Tibial artery (tissue), 4 donors: ENCODE measurements around the gene MAP4.

ENCODE experiments used
- DNase-seq, 2 donors: peaks; one replicate each; pipeline ENCODE4 v3.0.0-alpha.2; 2019
- H3K27ac ChIP-seq, 2 donors: fragments of 200-600 bp; sonication (generic) in 1 of 2; 1 replicate in 1 of 2; 2 replicates in 1 of 2; pipeline ENCODE4 v1.5.1; 2018 to 2019; ENCODE audit warnings: mild to moderate bottlenecking in 1 of 2
- H3K27me3 ChIP-seq, 2 donors: fragments of 200-600 bp; sonication (generic) in 1 of 2; one replicate each; pipeline versions ENCODE4 v1.5.1 to v1.6.0; 2016 to 2019
- H3K36me3 ChIP-seq, 3 donors: fragments of 200-600 bp; sonication (generic) in 2 of 3; one replicate each; pipeline ENCODE4 v1.5.1; 2016 to 2019; ENCODE audit warnings: mild to moderate bottlenecking in 2 of 3
- H3K4me1 ChIP-seq, 4 donors: fragments of 200-600 bp; sonication (generic) in 2 of 4; 1 replicate in 3 of 4; 2 replicates in 1 of 4; pipeline ENCODE4 v1.5.1; 2016 to 2019
- H3K4me3 ChIP-seq, 2 donors: fragments of 200-600 bp; sonication (generic) in 1 of 2; 1 replicate in 1 of 2; 2 replicates in 1 of 2; pipeline ENCODE4 v1.5.1; 2018 to 2019; ENCODE audit warnings: mild to moderate bottlenecking in 2 of 2
- H3K9me3 ChIP-seq, 3 donors: fragments of 200-600 bp; sonication (generic) in 1 of 3; one replicate each; pipeline ENCODE4 v1.5.1; 2016 to 2019
- CTCF ChIP-seq, 2 experiments: fragments of 200-600 bp in 1 of 2; fragments of 450-650 bp in 1 of 2; IDR thresholded peaks; one replicate each; pipeline ENCODE4 v1.5.1; 2017 to 2019; ENCODE audit warnings: antibody characterized with exemption in 2 of 2, mild to moderate bottlenecking in 1 of 2, moderate library complexity in 1 of 2
- intact Hi-C: fragments of 100-400 bp; cut with DNase I; formaldehyde crosslinking; loops from one replicate; pipeline ENCODE4 v1.15.0; 2023; ENCODE audit warnings: low total_unique reads

Gene MAP4

GRCh38 chr3:47985381-47985780 lies 30.8 kb downstream of the MAP4 start:
- Histone ChIP-seq H3K4me1 (peaks cover 0 to 57% (median 29%) of the 10 kb centered on the region in 4 donors), H3K27me3 (no peaks in the 10 kb centered on the region), H3K27ac (peak overlapping the region in 1 of 2 donors; percentile 34), H3K4me3 (no peak overlapping the region), H3K9me3 (no peaks in the 10 kb centered on the region), H3K36me3 (no peaks in the 10 kb centered on the region)
- DNase-seq: no peak
- TF ChIP-seq CTCF (IDR thresholded peaks at IDR 0.05): no peak
- intact Hi-C loops: no loop called here

- no peak for DNase-seq
- peak overlapping the region in 1 of 2 donors; percentile 34 for H3K27ac ChIP-seq
- intact Hi-C loops: no loop called here
These were observed 32.0 kb downstream of the MAP4 start for GRCh38 chr3:47984075-47984728.

GRCh38 chr3:47980795-47981194 lies 35.4 kb downstream of the MAP4 start:
- no peak overlapping the region for H3K4me3 ChIP-seq
- DNase-seq: no peak
- no peaks in the 10 kb centered on the region for H3K9me3 ChIP-seq
- no peak overlapping the region for H3K27ac ChIP-seq
- H3K4me1 ChIP-seq: peaks cover 0 to 40% (median 18%) of the 10 kb centered on the region in 4 donors
- intact Hi-C loops: no loop called here
- H3K27me3 ChIP-seq: no peaks in the 10 kb centered on the region
- no peak for TF ChIP-seq CTCF (IDR thresholded peaks at IDR 0.05)
- no peaks in the 10 kb centered on the region for H3K36me3 ChIP-seq

More at GRCh38 chr3:47984075-47984728, 32.0 kb downstream of the MAP4 start:
- Histone ChIP-seq H3K36me3 (no peaks in the 10 kb centered on the region), H3K9me3 (no peaks in the 10 kb centered on the region), H3K4me3 (no peak overlapping the region), H3K27me3 (no peaks in the 10 kb centered on the region), H3K4me1 (peaks cover 0 to 48% (median 20%) of the 10 kb centered on the region in 4 donors)
- TF ChIP-seq CTCF (IDR thresholded peaks at IDR 0.05): no peak

- no peak for DNase-seq
These were observed 37.1 kb downstream of the MAP4 start for GRCh38 chr3:47979070-47979469.

GRCh38 chr3:47978386-47978785 lies 37.8 kb downstream of the MAP4 start:
- Histone ChIP-seq H3K27me3 (no peaks in the 10 kb centered on the region), H3K36me3 (no peaks in the 10 kb centered on the region), H3K4me1 (peaks cover 0 to 20% (median 8%) of the 10 kb centered on the region in 4 donors), H3K4me3 (no peak overlapping the region), H3K27ac (no peak overlapping the region), H3K9me3 (no peaks in the 10 kb centered on the region)
- intact Hi-C loops: no loop called here
- no peak for TF ChIP-seq CTCF (IDR thresholded peaks at IDR 0.05)
- DNase-seq: no peak

More at GRCh38 chr3:47979070-47979469, 37.1 kb downstream of the MAP4 start:
- H3K9me3 ChIP-seq: no peaks in the 10 kb centered on the region
- H3K36me3 ChIP-seq: no peaks in the 10 kb centered on the region
- TF ChIP-seq CTCF (IDR thresholded peaks at IDR 0.05): no peak
- intact Hi-C loops: no loop called here
- no peak overlapping the region for H3K4me3 ChIP-seq
- H3K27me3 ChIP-seq: no peaks in the 10 kb centered on the region
- H3K27ac ChIP-seq: no peak overlapping the region
- H3K4me1 ChIP-seq: peaks cover 0 to 22% (median 11%) of the 10 kb centered on the region in 4 donors
